WTC11 (cell line): ENCODE measurements around the gene RHEB.

Experiments
- E2F1 ChIP-seq: sonication (generic); formaldehyde crosslinking; IDR thresholded peaks from 2 replicates; pipeline ENCODE4 v1.8.0; 2022; ENCODE audit warnings: mild to moderate bottlenecking, missing genetic modification reagents
- TF ChIP-seq, protein P1 (sequence below): sonication (generic); formaldehyde crosslinking; IDR thresholded peaks from 2 replicates; pipeline ENCODE4 v1.8.1; 2023; ENCODE audit warnings: mild to moderate bottlenecking, missing genetic modification reagents, moderate library complexity
- TF ChIP-seq, protein P2 (sequence below): sonication (generic); formaldehyde crosslinking; IDR thresholded peaks from 2 replicates; pipeline ENCODE4 v1.8.1; 2023; ENCODE audit warnings: mild to moderate bottlenecking, missing genetic modification reagents

DNA sequence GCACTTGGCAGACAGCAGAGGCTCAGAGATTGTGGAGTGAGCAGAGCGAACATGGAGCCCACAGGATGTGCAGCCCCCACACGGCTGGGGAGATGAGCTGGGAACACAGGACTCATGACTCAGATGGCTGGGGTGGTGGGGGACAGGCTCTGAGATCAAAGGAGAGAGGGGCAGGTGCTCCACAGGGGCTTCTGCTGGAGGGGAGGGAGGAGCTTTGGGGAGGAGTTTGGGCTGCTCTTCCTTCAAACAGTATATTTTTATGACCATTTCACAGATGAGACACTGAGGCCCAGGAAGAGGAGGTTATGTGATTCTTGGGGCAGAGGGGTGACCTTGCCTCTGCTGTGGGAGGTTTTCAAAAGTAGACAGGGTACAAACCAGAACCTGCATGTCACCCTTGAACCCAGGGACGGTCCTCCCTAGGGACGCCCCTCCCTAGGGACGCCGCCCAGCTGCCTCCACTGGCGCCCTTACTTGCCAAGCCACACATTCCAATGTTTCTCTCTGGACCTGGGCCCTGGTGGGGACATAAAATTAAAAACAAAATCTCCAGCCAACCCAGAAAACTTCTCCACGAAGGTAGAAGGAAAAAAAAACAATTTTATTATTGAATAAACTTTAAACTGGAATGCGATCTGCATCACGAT, 78.8 kb downstream of the RHEB start:
- TF ChIP-seq, protein P1, sequence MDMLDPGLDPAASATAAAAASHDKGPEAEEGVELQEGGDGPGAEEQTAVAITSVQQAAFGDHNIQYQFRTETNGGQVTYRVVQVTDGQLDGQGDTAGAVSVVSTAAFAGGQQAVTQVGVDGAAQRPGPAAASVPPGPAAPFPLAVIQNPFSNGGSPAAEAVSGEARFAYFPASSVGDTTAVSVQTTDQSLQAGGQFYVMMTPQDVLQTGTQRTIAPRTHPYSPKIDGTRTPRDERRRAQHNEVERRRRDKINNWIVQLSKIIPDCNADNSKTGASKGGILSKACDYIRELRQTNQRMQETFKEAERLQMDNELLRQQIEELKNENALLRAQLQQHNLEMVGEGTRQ (CRISPR knock-in tag): no peak
- TF ChIP-seq, protein P2, sequence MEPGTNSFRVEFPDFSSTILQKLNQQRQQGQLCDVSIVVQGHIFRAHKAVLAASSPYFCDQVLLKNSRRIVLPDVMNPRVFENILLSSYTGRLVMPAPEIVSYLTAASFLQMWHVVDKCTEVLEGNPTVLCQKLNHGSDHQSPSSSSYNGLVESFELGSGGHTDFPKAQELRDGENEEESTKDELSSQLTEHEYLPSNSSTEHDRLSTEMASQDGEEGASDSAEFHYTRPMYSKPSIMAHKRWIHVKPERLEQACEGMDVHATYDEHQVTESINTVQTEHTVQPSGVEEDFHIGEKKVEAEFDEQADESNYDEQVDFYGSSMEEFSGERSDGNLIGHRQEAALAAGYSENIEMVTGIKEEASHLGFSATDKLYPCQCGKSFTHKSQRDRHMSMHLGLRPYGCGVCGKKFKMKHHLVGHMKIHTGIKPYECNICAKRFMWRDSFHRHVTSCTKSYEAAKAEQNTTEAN: no peak
- TF ChIP-seq E2F1: no peak
